Measurements from ENCODE around the gene FBXW12.
A peak's percentile ranks its signal among the peaks of the same experiment; 100 is the strongest.

GRCh38 chr3:48429960-48430707 lies 58.1 kb downstream of the FBXW12 start, which contains the start of gene PLXNB1:
- TF ChIP-seq CTCF (IDR thresholded peaks at IDR 0.05), result no peak
- peak in 1 of 4 donors; percentile 60 for TF ChIP-seq POLR2A (IDR thresholded peaks at IDR 0.05)
